Type B pancreatic cell (in vitro differentiated cells): ENCODE results near the gene PTPN12. TPM values are rescaled to one million over a fixed set of nuclear protein-coding genes. Genes with fewer than 3 reads are reported as not detected.

Experiments used
- DNase-seq: peaks from one replicate; pipeline ENCODE4 v3.0.0; 2021; ENCODE audit warnings: mixed read lengths; ENCODE audit not compliant: unreplicated experiment; ENCODE audit errors: extremely low spot score
- H3K27ac Mint-ChIP-seq: 2 replicates; pipeline ENCODE4 v1.8.0; 2021; ENCODE audit warnings: mild to moderate bottlenecking, mixed read lengths
- H3K27me3 Mint-ChIP-seq: 2 replicates; pipeline ENCODE4 v1.8.0; 2021; ENCODE audit warnings: mixed read lengths
- H3K36me3 Mint-ChIP-seq: 2 replicates; pipeline ENCODE4 v1.8.0; 2021; ENCODE audit warnings: mixed read lengths
- H3K4me1 Mint-ChIP-seq: one replicate; pipeline ENCODE4 v1.8.0; 2021; ENCODE audit warnings: mixed read lengths; ENCODE audit not compliant: unreplicated experiment
- H3K4me3 Mint-ChIP-seq: 2 replicates; pipeline ENCODE4 v1.8.0; 2021; ENCODE audit warnings: mild to moderate bottlenecking, mixed read lengths
- H3K9me3 Mint-ChIP-seq: 2 replicates; pipeline ENCODE4 v1.8.0; 2021; ENCODE audit warnings: mixed read lengths
- total RNA-seq: library from RNA; stranded (reverse); gene quantifications from 2 replicates; pipeline ENCODE4 v1.2.1, GENCODE V29; 2021; ENCODE audit warnings: low replicate concordance
- TF ChIP-seq, protein P1 (sequence below): fragments of 200-600 bp; sonication (generic); conservative IDR thresholded peaks from 2 replicates; pipeline ENCODE4 v1.5.0; 2021; ENCODE audit warnings: antibody characterized with exemption, mild to moderate bottlenecking

PTPN12 gene
- total RNA-seq, 1 donor from 2014 or later, result 76.7 TPM

DNA sequence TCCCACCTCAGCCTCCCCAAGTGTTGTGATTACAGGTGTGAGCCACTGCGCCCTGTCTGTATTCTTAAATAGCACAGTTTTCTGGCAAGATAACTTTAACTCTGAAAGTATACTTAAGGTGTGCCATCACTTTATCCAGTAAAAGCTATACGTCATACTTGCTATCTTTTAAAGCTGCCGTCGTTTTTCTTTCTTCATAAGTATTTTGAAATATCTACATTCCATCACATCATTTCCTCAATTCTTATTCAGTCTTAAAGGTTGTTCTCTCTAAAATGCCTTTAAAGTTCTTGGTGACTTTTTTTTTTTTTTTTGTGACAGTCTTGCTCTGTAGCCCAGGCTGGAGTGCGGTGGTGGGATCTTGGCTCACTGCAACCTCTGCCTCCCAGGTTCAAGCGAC is 34.7 kb downstream of the PTPN12 start:
- H3K27ac Mint-ChIP-seq, result no peak overlapping the region
- DNase-seq, result no peak
- H3K36me3 Mint-ChIP-seq, result peaks cover 21% of the 10 kb centered on the region
- H3K4me1 Mint-ChIP-seq, result no peaks in the 10 kb centered on the region
- H3K4me3 Mint-ChIP-seq, result no peak overlapping the region
- TF ChIP-seq, protein P1, sequence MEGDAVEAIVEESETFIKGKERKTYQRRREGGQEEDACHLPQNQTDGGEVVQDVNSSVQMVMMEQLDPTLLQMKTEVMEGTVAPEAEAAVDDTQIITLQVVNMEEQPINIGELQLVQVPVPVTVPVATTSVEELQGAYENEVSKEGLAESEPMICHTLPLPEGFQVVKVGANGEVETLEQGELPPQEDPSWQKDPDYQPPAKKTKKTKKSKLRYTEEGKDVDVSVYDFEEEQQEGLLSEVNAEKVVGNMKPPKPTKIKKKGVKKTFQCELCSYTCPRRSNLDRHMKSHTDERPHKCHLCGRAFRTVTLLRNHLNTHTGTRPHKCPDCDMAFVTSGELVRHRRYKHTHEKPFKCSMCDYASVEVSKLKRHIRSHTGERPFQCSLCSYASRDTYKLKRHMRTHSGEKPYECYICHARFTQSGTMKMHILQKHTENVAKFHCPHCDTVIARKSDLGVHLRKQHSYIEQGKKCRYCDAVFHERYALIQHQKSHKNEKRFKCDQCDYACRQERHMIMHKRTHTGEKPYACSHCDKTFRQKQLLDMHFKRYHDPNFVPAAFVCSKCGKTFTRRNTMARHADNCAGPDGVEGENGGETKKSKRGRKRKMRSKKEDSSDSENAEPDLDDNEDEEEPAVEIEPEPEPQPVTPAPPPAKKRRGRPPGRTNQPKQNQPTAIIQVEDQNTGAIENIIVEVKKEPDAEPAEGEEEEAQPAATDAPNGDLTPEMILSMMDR, result no peak
- no peaks in the 10 kb centered on the region for H3K9me3 Mint-ChIP-seq
- no peaks in the 10 kb centered on the region for H3K27me3 Mint-ChIP-seq

DNA sequence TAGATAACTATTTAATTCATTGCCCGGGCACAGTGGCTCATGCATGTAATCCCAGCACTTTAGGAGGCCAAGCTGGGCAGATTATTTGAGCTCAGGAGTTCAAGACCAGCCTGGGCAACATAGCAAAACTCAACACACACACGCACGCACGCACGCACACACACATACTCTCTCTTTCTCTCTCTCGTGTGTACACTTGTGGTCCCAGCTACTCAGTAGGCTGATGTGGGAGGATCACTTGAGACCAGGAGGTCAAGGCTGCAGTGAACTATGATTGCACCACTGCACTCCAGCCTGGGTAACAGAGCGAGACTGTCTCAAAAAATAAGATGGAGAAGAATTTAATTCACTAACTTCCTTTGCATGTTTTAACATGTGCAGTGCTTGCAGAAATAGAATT is 38.1 kb downstream of the PTPN12 start:
- no peaks in the 10 kb centered on the region for H3K9me3 Mint-ChIP-seq
- TF ChIP-seq, protein P1, result no peak
- no peak overlapping the region for H3K4me3 Mint-ChIP-seq
- H3K4me1 Mint-ChIP-seq, result no peaks in the 10 kb centered on the region
- H3K36me3 Mint-ChIP-seq, result peaks cover 24% of the 10 kb centered on the region
- no peak overlapping the region for H3K27ac Mint-ChIP-seq
- DNase-seq, result no peak
- H3K27me3 Mint-ChIP-seq, result no peaks in the 10 kb centered on the region

DNA sequence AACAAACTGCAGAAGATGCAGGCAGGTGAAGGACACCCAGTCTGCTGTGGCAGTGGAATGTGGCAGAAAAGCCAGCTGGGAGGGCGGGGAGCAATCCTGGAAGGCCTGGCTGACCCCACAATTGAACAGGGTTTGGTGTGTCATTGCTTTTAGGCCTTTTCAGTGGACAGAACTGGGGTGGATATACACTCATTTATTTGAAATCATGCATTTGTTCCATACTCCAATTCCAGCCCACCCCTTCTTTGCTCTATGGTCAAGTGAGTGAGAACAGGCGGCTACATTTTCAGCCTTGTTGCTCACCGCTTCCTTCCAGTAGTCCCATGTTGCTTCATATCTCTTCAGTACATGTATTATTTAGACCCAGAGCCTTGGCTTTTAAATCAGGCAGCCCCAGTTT is 39.8 kb downstream of the PTPN12 start:
- no peak overlapping the region for H3K27ac Mint-ChIP-seq
- TF ChIP-seq, protein P1, result no peak
- no peaks in the 10 kb centered on the region for H3K27me3 Mint-ChIP-seq
- DNase-seq, result no peak
- H3K4me1 Mint-ChIP-seq, result no peaks in the 10 kb centered on the region
- no peak overlapping the region for H3K4me3 Mint-ChIP-seq
- no peaks in the 10 kb centered on the region for H3K9me3 Mint-ChIP-seq
- H3K36me3 Mint-ChIP-seq, result peaks cover 20% of the 10 kb centered on the region

DNA sequence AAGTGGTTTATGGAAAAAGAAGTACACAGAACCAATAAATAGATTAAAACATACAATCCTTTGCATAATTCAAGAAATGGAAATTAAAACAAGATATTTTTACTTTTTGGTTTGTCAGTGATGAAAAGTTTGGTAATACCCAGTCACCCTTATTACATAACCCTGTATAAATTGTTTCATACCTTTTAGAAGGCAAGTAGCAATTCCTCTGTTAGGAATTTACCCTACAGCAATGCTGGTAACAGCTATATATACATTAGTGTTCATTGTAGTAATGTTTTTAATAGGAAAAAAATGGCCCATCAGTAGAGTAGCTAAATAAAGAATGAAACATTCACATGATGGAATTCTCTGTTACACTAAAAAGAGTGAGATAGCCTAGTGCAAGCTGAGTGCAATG is 42.7 kb downstream of the PTPN12 start:
- TF ChIP-seq, protein P1, result no peak
- Mint-ChIP-seq H3K36me3 (peaks cover 15% of the 10 kb centered on the region), H3K27ac (peak overlapping the region; percentile 21)

DNA sequence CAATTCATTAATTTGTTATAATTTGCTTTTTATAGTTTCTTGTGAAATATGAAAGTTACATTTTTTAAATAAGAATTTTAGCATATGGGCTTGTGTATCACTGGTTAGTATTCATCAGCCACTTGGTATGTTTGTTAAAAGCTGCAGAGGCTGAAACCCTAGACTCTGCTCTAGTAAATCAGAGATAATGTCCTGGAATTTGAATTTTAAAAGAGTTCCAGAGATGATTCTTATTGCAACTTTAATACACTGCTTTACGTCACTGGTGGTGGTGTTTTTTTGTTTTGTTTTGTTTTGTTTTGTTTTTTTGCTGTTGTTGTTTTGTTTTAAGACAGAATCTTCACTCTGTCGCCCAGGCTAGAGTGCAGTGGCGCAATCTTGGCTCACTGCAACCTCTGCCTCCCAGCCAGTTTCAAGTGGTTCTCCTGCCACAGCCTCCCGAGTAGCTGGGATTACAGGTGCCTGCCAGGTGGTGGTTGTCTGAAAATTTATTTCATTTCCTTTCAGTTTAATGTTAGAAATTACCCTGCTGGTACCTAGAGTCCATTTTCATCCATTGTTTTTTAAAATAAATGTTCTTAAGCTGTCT is 43.8 kb downstream of the PTPN12 start:
- TF ChIP-seq, protein P1, result no peak
- H3K27ac Mint-ChIP-seq, result no peak overlapping the region
- no peak overlapping the region for H3K4me3 Mint-ChIP-seq
- H3K27me3 Mint-ChIP-seq, result no peaks in the 10 kb centered on the region
- peaks cover 13% of the 10 kb centered on the region for H3K36me3 Mint-ChIP-seq
- H3K9me3 Mint-ChIP-seq, result no peaks in the 10 kb centered on the region
- no peaks in the 10 kb centered on the region for H3K4me1 Mint-ChIP-seq
- DNase-seq, result no peak

More for the DNA sequence above, 42.7 kb downstream of the PTPN12 start:
- Mint-ChIP-seq H3K9me3 (no peaks in the 10 kb centered on the region), H3K4me1 (no peaks in the 10 kb centered on the region), H3K27me3 (no peaks in the 10 kb centered on the region), H3K4me3 (no peak overlapping the region)
- no peak for DNase-seq

DNA sequence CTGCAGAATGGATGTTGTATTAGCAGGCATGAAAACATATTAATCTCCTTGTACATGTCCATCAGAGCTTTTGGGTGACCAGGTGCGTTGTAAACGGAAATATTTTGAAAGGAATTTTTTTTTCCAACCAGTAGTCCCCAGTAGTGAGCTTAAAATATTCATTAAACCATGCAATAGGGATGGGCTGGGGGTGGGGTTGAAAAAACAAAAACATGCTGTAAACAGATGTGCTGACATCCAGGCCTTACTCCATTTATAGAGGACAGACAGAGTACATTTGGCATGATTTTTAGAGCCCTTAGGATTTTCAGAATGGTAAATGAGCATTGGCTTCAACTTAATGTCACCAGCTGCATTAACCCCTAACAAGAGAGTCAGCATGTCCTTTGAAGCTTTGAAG is 50.2 kb downstream of the PTPN12 start:
- no peaks in the 10 kb centered on the region for H3K4me1 Mint-ChIP-seq
- H3K27ac Mint-ChIP-seq, result no peak overlapping the region
- H3K36me3 Mint-ChIP-seq, result peaks cover 23% of the 10 kb centered on the region
- DNase-seq, result no peak
- H3K9me3 Mint-ChIP-seq, result no peaks in the 10 kb centered on the region
- H3K27me3 Mint-ChIP-seq, result no peaks in the 10 kb centered on the region
- TF ChIP-seq, protein P1, result no peak
- H3K4me3 Mint-ChIP-seq, result no peak overlapping the region
